Lower leg skin (tissue), 4 donors: ENCODE results near the gene IQCK. TPM values are rescaled to one million over a fixed set of nuclear protein-coding genes. Genes with fewer than 3 reads are reported as not detected.

Source experiments
- DNase-seq, 2 donors: peaks; one replicate each; pipeline ENCODE4 v3.0.0-alpha.2; 2019; ENCODE audit warnings: low spot score in 2 of 2
- H3K4me3 ChIP-seq: fragments of 200-600 bp; sonication (generic); 2 replicates; pipeline ENCODE4 v1.5.1; 2017; ENCODE audit warnings: mild to moderate bottlenecking, low read depth; ENCODE audit not compliant: poor library complexity, severe bottlenecking
- CTCF ChIP-seq, 3 donors: fragments of 450-650 bp; IDR thresholded peaks; one replicate each; pipeline ENCODE4 v1.5.1; 2016; ENCODE audit warnings: antibody characterized with exemption in 3 of 3, mild to moderate bottlenecking in 3 of 3, moderate library complexity in 2 of 3
- POLR2A ChIP-seq, 2 donors: fragments of 450-650 bp; IDR thresholded peaks; one replicate each; pipeline ENCODE4 v1.6.1; 2016 to 2017; ENCODE audit warnings: antibody characterized with exemption in 2 of 2, mild to moderate bottlenecking in 1 of 2, moderate library complexity in 1 of 2
- WGBS, 2 donors: methylation state at CpG; one replicate each; pipeline ENCODE4 v1.1.5; 2018; 5-methylcytosine and 5-hydroxymethylcytosine counted together
- intact Hi-C: fragments of 100-400 bp; cut with DNase I; formaldehyde crosslinking; loops from one replicate; pipeline ENCODE4 v1.15.0; 2023; ENCODE audit warnings: low total_unique reads
- total RNA-seq, 4 donors: library from RNA; depleted of rRNA; stranded (reverse); fragments of >200 nt; gene quantifications; one replicate each; pipeline ENCODE4 v1.1.0, GENCODE V29; 2016

Gene IQCK
- total RNA-seq, 4 donors from 2014 or later = 6.9 to 20.7 (median 10.9) TPM

- intact Hi-C loops = no loop called here
- WGBS, 2 donors = 67 to 72% methylated on average over 17 to 18 of the region's 18 CpGs
These were observed 29.6 kb upstream of the IQCK start for GRCh38 chr16:19688396-19689024.

GRCh38 chr16:19689342-19689741, 28.7 kb upstream of the IQCK start:
- TF ChIP-seq POLR2A (IDR thresholded peaks at IDR 0.05) = no peak
- TF ChIP-seq CTCF (IDR thresholded peaks at IDR 0.05) = no peak
- intact Hi-C loops = no loop called here
- WGBS, 2 donors = 96 to 98% methylated on average over 5 of the region's 5 CpGs
- DNase-seq = no peak
- no peak overlapping the region for H3K4me3 ChIP-seq

More at GRCh38 chr16:19688396-19689024, 29.6 kb upstream of the IQCK start:
- no peak for DNase-seq
- no peak for TF ChIP-seq CTCF (IDR thresholded peaks at IDR 0.05)
- no peak for TF ChIP-seq POLR2A (IDR thresholded peaks at IDR 0.05)
- H3K4me3 ChIP-seq = no peak overlapping the region

GRCh38 chr16:19690196-19690595, 27.9 kb upstream of the IQCK start:
- H3K4me3 ChIP-seq = no peak overlapping the region
- DNase-seq = no peak
- intact Hi-C loops = no loop called here
- TF ChIP-seq CTCF (IDR thresholded peaks at IDR 0.05) (no peak), POLR2A (IDR thresholded peaks at IDR 0.05) (no peak)
- WGBS, 2 donors = 57 to 59% methylated on average over 4 of the region's 4 CpGs

GRCh38 chr16:19691161-19691711, 26.8 kb upstream of the IQCK start:
- H3K4me3 ChIP-seq = no peak overlapping the region
- peak in 1 of 2 donors; percentile 35 for DNase-seq
- WGBS, 2 donors = 67 to 71% methylated on average over 14 of the region's 14 CpGs
- intact Hi-C loops = no loop called here
- no peak for TF ChIP-seq POLR2A (IDR thresholded peaks at IDR 0.05)
- TF ChIP-seq CTCF (IDR thresholded peaks at IDR 0.05) = no peak

GRCh38 chr16:19694989-19695388, 23.1 kb upstream of the IQCK start:
- TF ChIP-seq POLR2A (IDR thresholded peaks at IDR 0.05) (no peak), CTCF (IDR thresholded peaks at IDR 0.05) (no peak)
- 87 to 89% methylated on average over 8 of the region's 8 CpGs for WGBS, 2 donors
- no peak for DNase-seq
- no peak overlapping the region for H3K4me3 ChIP-seq
- intact Hi-C loops = no loop called here

- intact Hi-C loops = no loop called here
- peak; percentile 89 to 97 for DNase-seq
- no peak for TF ChIP-seq CTCF (IDR thresholded peaks at IDR 0.05)
- TF ChIP-seq POLR2A (IDR thresholded peaks at IDR 0.05) = no peak
- no peak overlapping the region for H3K4me3 ChIP-seq
- 2 to 3% methylated on average over 10 of the region's 10 CpGs for WGBS, 2 donors
These were observed 21.7 kb upstream of the IQCK start for GRCh38 chr16:19696328-19696727.
